Peyer's patch (tissue), 4 donors: ENCODE data around the gene GREB1L. TPM values are rescaled to one million over a fixed set of nuclear protein-coding genes. Genes with fewer than 3 reads are reported as not detected.

ENCODE experiments used
- DNase-seq, 3 donors: peaks; one replicate each; pipeline ENCODE4 v3.0.0-alpha.2; 2017 to 2019
- H3K27ac ChIP-seq, 4 donors: fragments of 200-600 bp; sonication (generic); one replicate each; pipeline ENCODE4 v1.5.1; 2016 to 2019
- H3K27me3 ChIP-seq, 2 donors: fragments of 200-600 bp; sonication (generic); one replicate each; pipeline ENCODE4 v1.5.1; 2019
- H3K36me3 ChIP-seq, 3 donors: fragments of 200-600 bp; sonication (generic); one replicate each; pipeline ENCODE4 v1.5.1; 2016 to 2019
- H3K4me1 ChIP-seq, 4 donors: fragments of 200-600 bp; sonication (generic); one replicate each; pipeline ENCODE4 v1.5.1; 2016 to 2019
- H3K4me3 ChIP-seq, 4 donors: fragments of 200-600 bp; sonication (generic); 1 replicate in 3 of 4; 2 replicates in 1 of 4; pipeline ENCODE4 v1.5.1; 2016 to 2019; ENCODE audit warnings: mild to moderate bottlenecking in 1 of 4
- H3K9me3 ChIP-seq, 4 donors: fragments of 200-600 bp; sonication (generic); one replicate each; pipeline ENCODE4 v1.5.1; 2016 to 2019; ENCODE audit warnings: mild to moderate bottlenecking in 1 of 4
- POLR2A ChIP-seq, 2 donors: fragments of 450-650 bp; IDR thresholded peaks; one replicate each; pipeline ENCODE4 v1.5.1; 2017; ENCODE audit warnings: antibody characterized with exemption in 2 of 2, mild to moderate bottlenecking in 2 of 2, moderate library complexity in 2 of 2
- total RNA-seq, 4 donors: library from RNA; depleted of rRNA; stranded (reverse); fragments of >200 nt; gene quantifications; one replicate each; pipeline ENCODE4 v1.1.0, GENCODE V29; 2016
- TF ChIP-seq, protein P1 (sequence below), 6 experiments: fragments of 450-650 bp in 4 of 6; fragments of 200-600 bp in 2 of 6; sonication (generic) in 1 of 6; IDR thresholded peaks; one replicate each; pipeline ENCODE4 v1.5.1; 2017 to 2019; ENCODE audit warnings: antibody characterized with exemption in 6 of 6, mild to moderate bottlenecking in 3 of 6, moderate library complexity in 1 of 6

The GREB1L gene
- total RNA-seq, 4 donors from 2014 or later: 0.53 to 3.3 (median 2.8) TPM

- Histone ChIP-seq H3K4me3 (no peak overlapping the region), H3K27ac (no peak overlapping the region), H3K9me3 (no peaks in the 10 kb centered on the region), H3K27me3 (no peaks in the 10 kb centered on the region), H3K36me3 (peaks cover 0 to 9% (median 0%) of the 10 kb centered on the region in 3 donors), H3K4me1 (no peaks in the 10 kb centered on the region)
- no peak for TF ChIP-seq POLR2A (IDR thresholded peaks at IDR 0.05)
- TF ChIP-seq, protein P1, sequence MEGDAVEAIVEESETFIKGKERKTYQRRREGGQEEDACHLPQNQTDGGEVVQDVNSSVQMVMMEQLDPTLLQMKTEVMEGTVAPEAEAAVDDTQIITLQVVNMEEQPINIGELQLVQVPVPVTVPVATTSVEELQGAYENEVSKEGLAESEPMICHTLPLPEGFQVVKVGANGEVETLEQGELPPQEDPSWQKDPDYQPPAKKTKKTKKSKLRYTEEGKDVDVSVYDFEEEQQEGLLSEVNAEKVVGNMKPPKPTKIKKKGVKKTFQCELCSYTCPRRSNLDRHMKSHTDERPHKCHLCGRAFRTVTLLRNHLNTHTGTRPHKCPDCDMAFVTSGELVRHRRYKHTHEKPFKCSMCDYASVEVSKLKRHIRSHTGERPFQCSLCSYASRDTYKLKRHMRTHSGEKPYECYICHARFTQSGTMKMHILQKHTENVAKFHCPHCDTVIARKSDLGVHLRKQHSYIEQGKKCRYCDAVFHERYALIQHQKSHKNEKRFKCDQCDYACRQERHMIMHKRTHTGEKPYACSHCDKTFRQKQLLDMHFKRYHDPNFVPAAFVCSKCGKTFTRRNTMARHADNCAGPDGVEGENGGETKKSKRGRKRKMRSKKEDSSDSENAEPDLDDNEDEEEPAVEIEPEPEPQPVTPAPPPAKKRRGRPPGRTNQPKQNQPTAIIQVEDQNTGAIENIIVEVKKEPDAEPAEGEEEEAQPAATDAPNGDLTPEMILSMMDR (IDR thresholded peaks at IDR 0.05): no peak
- DNase-seq: no peak
Observed at GRCh38 chr18:21509062-21509461, 267.0 kb downstream of the GREB1L start.

DNA sequence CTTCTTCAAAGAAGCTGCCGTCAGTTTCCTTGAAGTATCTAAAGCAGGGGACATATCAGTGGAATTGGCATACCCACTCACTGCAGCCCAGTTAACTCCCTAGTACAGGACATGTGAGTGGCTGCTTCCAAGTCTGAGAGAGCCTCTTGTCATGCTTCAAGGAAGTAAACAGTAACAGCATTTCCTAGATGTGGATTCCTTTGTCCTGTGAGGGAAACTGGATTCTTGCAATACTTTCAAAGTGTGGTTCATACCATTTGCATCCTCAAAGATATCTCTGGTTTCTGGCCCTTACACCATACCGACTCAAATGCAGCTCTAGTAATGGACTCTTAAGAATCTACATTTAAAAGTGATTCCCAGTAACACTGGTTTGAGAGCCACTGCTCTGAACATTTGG is 271.3 kb downstream of the GREB1L start:
- peaks cover 0 to 16% (median 0%) of the 10 kb centered on the region in 3 donors for H3K36me3 ChIP-seq
- no peak overlapping the region for H3K4me3 ChIP-seq
- TF ChIP-seq POLR2A (IDR thresholded peaks at IDR 0.05): no peak
- TF ChIP-seq, protein P1 (IDR thresholded peaks at IDR 0.05): no peak
- H3K4me1 ChIP-seq: no peaks in the 10 kb centered on the region
- H3K27ac ChIP-seq: no peak overlapping the region
- H3K9me3 ChIP-seq: no peaks in the 10 kb centered on the region
- no peak for DNase-seq
- no peaks in the 10 kb centered on the region for H3K27me3 ChIP-seq

DNA sequence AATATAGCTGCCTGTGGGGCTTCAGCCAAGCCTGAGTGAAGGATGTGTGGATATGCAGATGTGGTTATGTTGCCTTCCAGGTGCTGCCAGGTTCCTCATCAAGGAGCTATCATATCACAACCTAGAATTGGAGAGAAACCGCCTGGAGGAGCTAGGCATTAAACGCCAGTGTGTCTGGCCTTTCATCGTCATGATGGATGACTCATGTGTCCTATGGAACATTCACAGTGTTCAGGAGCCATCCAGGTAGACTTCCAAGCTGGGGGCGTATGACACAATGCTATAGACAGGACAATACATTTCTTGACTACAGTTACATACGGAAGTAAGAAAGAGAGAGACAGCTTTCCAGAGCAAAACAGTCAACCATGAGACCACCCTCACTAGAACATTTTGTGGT is 271.7 kb downstream of the GREB1L start:
- Histone ChIP-seq H3K9me3 (no peaks in the 10 kb centered on the region), H3K36me3 (peaks cover 0 to 16% (median 0%) of the 10 kb centered on the region in 3 donors), H3K4me3 (no peak overlapping the region), H3K4me1 (no peaks in the 10 kb centered on the region), H3K27me3 (no peaks in the 10 kb centered on the region), H3K27ac (no peak overlapping the region)
- no peak for DNase-seq
- no peak for TF ChIP-seq POLR2A (IDR thresholded peaks at IDR 0.05)

DNA sequence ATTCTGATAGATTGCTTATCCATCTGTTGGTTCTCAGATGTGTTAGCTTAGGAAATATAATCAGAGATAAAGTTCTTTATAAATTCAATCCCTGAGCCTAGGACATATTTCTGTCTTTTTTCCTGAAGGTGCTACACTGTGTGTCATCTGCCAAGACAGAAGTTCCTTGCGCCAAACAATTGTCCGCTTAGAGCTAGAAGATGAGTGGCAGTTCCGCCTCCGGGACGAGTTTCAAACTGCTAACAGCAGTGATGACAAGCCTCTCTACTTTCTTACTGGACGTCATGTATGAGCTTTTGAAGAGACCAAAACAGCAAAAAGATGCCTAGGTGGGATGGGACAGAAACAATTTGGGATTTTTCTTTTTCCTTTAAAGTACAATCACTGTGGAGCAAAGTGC is 280.5 kb downstream of the GREB1L start:
- H3K27me3 ChIP-seq: no peaks in the 10 kb centered on the region
- DNase-seq: no peak
- H3K4me3 ChIP-seq: no peak overlapping the region
- peaks cover 0 to 26% (median 0%) of the 10 kb centered on the region in 3 donors for H3K36me3 ChIP-seq
- TF ChIP-seq, protein P1 (IDR thresholded peaks at IDR 0.05): no peak
- no peak for TF ChIP-seq POLR2A (IDR thresholded peaks at IDR 0.05)
- no peaks in the 10 kb centered on the region for H3K4me1 ChIP-seq
- H3K27ac ChIP-seq: no peak overlapping the region
- H3K9me3 ChIP-seq: no peaks in the 10 kb centered on the region

- no peak for TF ChIP-seq POLR2A (IDR thresholded peaks at IDR 0.05)
- TF ChIP-seq, protein P1 (IDR thresholded peaks at IDR 0.05): no peak
- DNase-seq: no peak
- Histone ChIP-seq H3K27me3 (no peaks in the 10 kb centered on the region), H3K4me3 (no peak overlapping the region), H3K9me3 (no peaks in the 10 kb centered on the region), H3K4me1 (no peaks in the 10 kb centered on the region), H3K27ac (no peak overlapping the region), H3K36me3 (peaks cover 0 to 55% (median 0%) of the 10 kb centered on the region in 3 donors)
Observed at GRCh38 chr18:21525916-21526315, 283.9 kb downstream of the GREB1L start.

DNA sequence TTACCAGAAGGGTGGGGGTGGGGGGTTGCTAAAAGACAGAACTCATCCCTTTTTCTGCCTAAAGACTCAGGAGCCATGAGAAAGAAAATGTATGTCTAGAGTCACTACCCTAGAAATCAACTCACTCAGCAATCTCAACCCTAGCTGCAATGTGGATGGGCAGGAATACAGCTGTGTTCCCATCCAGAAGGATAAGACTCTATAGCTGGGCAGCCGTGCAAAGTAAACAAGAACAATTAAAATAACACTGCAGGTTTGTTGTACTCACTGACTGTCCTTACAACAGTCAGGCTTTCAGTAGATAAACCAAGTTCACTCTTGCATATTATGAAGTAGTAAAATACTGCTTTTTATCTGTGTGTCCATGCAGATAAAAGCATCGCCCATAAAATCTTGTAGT is 284.4 kb downstream of the GREB1L start:
- no peak for DNase-seq
- Histone ChIP-seq H3K27me3 (no peaks in the 10 kb centered on the region), H3K36me3 (peaks cover 0 to 58% (median 0%) of the 10 kb centered on the region in 3 donors), H3K9me3 (no peaks in the 10 kb centered on the region), H3K4me1 (no peaks in the 10 kb centered on the region), H3K27ac (no peak overlapping the region), H3K4me3 (no peak overlapping the region)
- TF ChIP-seq POLR2A (IDR thresholded peaks at IDR 0.05): no peak
- TF ChIP-seq, protein P1 (IDR thresholded peaks at IDR 0.05): no peak
